Fibroblast of lung (primary cell): ENCODE data around the gene SEC14L1. TPM values are rescaled to one million over a fixed set of nuclear protein-coding genes. Genes with fewer than 3 reads are reported as not detected.

ENCODE experiments used
- DNase-seq, 2 donors: peaks; one replicate each; pipeline versions ENCODE4 v3.0.0 to v3.0.0-alpha.2; 2010; ENCODE audit warnings: low read depth in 2 of 2
- H2AFZ ChIP-seq: 2 replicates; pipeline ENCODE4 v1.5.1; 2012; ENCODE audit warnings: low read length, control low read depth, inconsistent platforms
- H3K27ac ChIP-seq: 2 replicates; pipeline ENCODE4 v1.5.1; 2011; ENCODE audit warnings: low read length, control low read depth; ENCODE audit not compliant: insufficient read depth
- H3K27me3 ChIP-seq: 2 replicates; pipeline ENCODE4 v1.5.1; 2011; ENCODE audit warnings: mild to moderate bottlenecking, low read length; ENCODE audit not compliant: control insufficient read depth, insufficient read depth
- H3K36me3 ChIP-seq: 2 replicates; pipeline ENCODE4 v1.5.1; 2011; ENCODE audit warnings: low read length; ENCODE audit not compliant: control insufficient read depth, insufficient read depth
- H3K4me1 ChIP-seq: 2 replicates; pipeline ENCODE4 v1.5.1; 2011; ENCODE audit warnings: low read length; ENCODE audit not compliant: control insufficient read depth, insufficient read depth; ENCODE audit errors: extremely low read depth
- H3K4me2 ChIP-seq: 2 replicates; pipeline ENCODE4 v1.5.1; 2011; ENCODE audit warnings: low read length, control low read depth; ENCODE audit not compliant: insufficient read depth; ENCODE audit errors: extremely low read depth
- H3K4me3 ChIP-seq, 4 experiments: fragments of 200-600 bp in 1 of 4; sonication (generic) in 1 of 4; replicated peaks in 1 of 4; 2 replicates each; pipeline ENCODE4 v1.5.1; 2011 to 2016; ENCODE audit warnings: low read length in 4 of 4, low read depth in 3 of 4, mild to moderate bottlenecking in 3 of 4, control low read depth in 2 of 4, inconsistent platforms in 1 of 4, mixed read lengths in 1 of 4; ENCODE audit not compliant: insufficient read depth in 1 of 4; ENCODE audit errors: control extremely low read depth in 1 of 4
- H3K79me2 ChIP-seq: 2 replicates; pipeline ENCODE4 v1.5.1; 2012; ENCODE audit warnings: mild to moderate bottlenecking, low read length, inconsistent platforms; ENCODE audit not compliant: control insufficient read depth, insufficient read depth
- H3K9ac ChIP-seq: 2 replicates; pipeline ENCODE4 v1.5.1; 2011; ENCODE audit warnings: mild to moderate bottlenecking, low read length, control low read depth; ENCODE audit not compliant: insufficient read depth
- H3K9me3 ChIP-seq: 2 replicates; pipeline ENCODE4 v1.5.1; 2012; ENCODE audit warnings: low read depth, low read length; ENCODE audit not compliant: control insufficient read depth, insufficient read depth
- H4K20me1 ChIP-seq: 2 replicates; pipeline ENCODE4 v1.5.1; 2011; ENCODE audit warnings: low read length; ENCODE audit not compliant: control insufficient read depth, insufficient read depth; ENCODE audit errors: extremely low read depth
- CTCF ChIP-seq, 2 donors: IDR thresholded peaks in 1 of 2; conservative IDR thresholded peaks in 1 of 2; 1 replicate in 1 of 2; 2 replicates in 1 of 2; pipeline ENCODE4 v1.5.1; 2011 to 2012; ENCODE audit warnings: low read length in 2 of 2, control low read depth in 1 of 2, inconsistent platforms in 1 of 2, low read depth in 1 of 2, mild to moderate bottlenecking in 1 of 2
- EZH2 ChIP-seq: IDR thresholded peaks from 2 replicates; pipeline ENCODE4 v1.5.1; 2012; ENCODE audit warnings: low read length, control low read depth, mild to moderate bottlenecking; ENCODE audit errors: missing control alignments
- polyA plus RNA-seq, 2 donors: library from polyadenylated mRNA; depleted of rRNA in 1 of 2; stranded (reverse) in 1 of 2; unstranded in 1 of 2; fragments of >200 nt; gene quantifications; 2 replicates each; pipeline ENCODE4 v1.2.1, GENCODE V29; 2011 to 2012; ENCODE audit warnings: missing spikeins in 1 of 2
- total RNA-seq: library from RNA; depleted of rRNA; stranded (reverse); fragments of >200 nt; gene quantifications from 2 replicates; pipeline ENCODE4 v1.2.1, GENCODE V29; 2014

The SEC14L1 gene
- total and polyA plus RNA-seq, 2 donors (not counting 1 experiment from before 2014, with no cell fraction given) = 21.1 to 32.9 TPM

GRCh38 chr17:77144227-77144626 is 3.5 kb downstream of the SEC14L1 start:
- no peak overlapping the region for H3K4me3 ChIP-seq
- H3K9ac ChIP-seq = no peak overlapping the region
- peaks cover 10% of the 10 kb centered on the region for H3K4me1 ChIP-seq
- no peak overlapping the region for H3K27ac ChIP-seq
- H3K79me2 ChIP-seq = peaks cover 27% of the 10 kb centered on the region
- DNase-seq = no peak
- no peaks in the 10 kb centered on the region for H3K27me3 ChIP-seq
- peaks cover 2% of the 10 kb centered on the region for H3K36me3 ChIP-seq
- no peak overlapping the region for H2AFZ ChIP-seq
- no peak overlapping the region for H3K4me2 ChIP-seq
- H3K9me3 ChIP-seq = no peaks in the 10 kb centered on the region
- H4K20me1 ChIP-seq = no peaks in the 10 kb centered on the region
- TF ChIP-seq CTCF (conservative IDR thresholded peaks at IDR 0.05 in 1 of 2, IDR thresholded peaks at IDR 0.05 in 1 of 2; ENCODE audit: low read depth in 1 of 2, low read length in 2 of 2) (no peak), EZH2 (no peak)

- Histone ChIP-seq H4K20me1 (no peaks in the 10 kb centered on the region), H3K27ac (peak overlapping the region; percentile 5), H3K27me3 (no peaks in the 10 kb centered on the region), H3K4me1 (peaks cover 5% of the 10 kb centered on the region), H3K9me3 (no peaks in the 10 kb centered on the region), H3K4me2 (peak overlapping the region; percentile 3), H3K9ac (no peak overlapping the region), H2AFZ (no peak overlapping the region), H3K4me3 (no peak overlapping the region), H3K36me3 (peaks cover 2% of the 10 kb centered on the region), H3K79me2 (peaks cover 31% of the 10 kb centered on the region)
- TF ChIP-seq CTCF (conservative IDR thresholded peaks at IDR 0.05 in 1 of 2, IDR thresholded peaks at IDR 0.05 in 1 of 2; ENCODE audit: low read depth in 1 of 2, low read length in 2 of 2) (no peak), EZH2 (no peak)
- no peak for DNase-seq
Measured at GRCh38 chr17:77145224-77145611, 4.4 kb downstream of the SEC14L1 start.

GRCh38 chr17:77145612-77146245 is 5.0 kb downstream of the SEC14L1 start:
- Histone ChIP-seq H3K9ac (no peak overlapping the region), H3K36me3 (peaks cover 2% of the 10 kb centered on the region)
- peak; percentile 79 to 86 for DNase-seq

More at GRCh38 chr17:77145612-77146245, 5.0 kb downstream of the SEC14L1 start:
- no peak overlapping the region for H2AFZ ChIP-seq
- peak overlapping the region; percentile 5 for H3K27ac ChIP-seq
- H3K79me2 ChIP-seq = peaks cover 35% of the 10 kb centered on the region
- no peaks in the 10 kb centered on the region for H3K27me3 ChIP-seq
- H3K4me2 ChIP-seq = peak overlapping the region; percentile 55
- peaks cover 4% of the 10 kb centered on the region for H3K4me1 ChIP-seq
- no peak overlapping the region for H3K4me3 ChIP-seq
- H4K20me1 ChIP-seq = no peaks in the 10 kb centered on the region
- no peaks in the 10 kb centered on the region for H3K9me3 ChIP-seq
- TF ChIP-seq CTCF (conservative IDR thresholded peaks at IDR 0.05 in 1 of 2, IDR thresholded peaks at IDR 0.05 in 1 of 2; ENCODE audit: low read depth in 1 of 2, low read length in 2 of 2) (peak; percentile 17 to 30), EZH2 (no peak)
